ENCODE results near the gene SORCS2.

Gene SORCS2

DNA sequence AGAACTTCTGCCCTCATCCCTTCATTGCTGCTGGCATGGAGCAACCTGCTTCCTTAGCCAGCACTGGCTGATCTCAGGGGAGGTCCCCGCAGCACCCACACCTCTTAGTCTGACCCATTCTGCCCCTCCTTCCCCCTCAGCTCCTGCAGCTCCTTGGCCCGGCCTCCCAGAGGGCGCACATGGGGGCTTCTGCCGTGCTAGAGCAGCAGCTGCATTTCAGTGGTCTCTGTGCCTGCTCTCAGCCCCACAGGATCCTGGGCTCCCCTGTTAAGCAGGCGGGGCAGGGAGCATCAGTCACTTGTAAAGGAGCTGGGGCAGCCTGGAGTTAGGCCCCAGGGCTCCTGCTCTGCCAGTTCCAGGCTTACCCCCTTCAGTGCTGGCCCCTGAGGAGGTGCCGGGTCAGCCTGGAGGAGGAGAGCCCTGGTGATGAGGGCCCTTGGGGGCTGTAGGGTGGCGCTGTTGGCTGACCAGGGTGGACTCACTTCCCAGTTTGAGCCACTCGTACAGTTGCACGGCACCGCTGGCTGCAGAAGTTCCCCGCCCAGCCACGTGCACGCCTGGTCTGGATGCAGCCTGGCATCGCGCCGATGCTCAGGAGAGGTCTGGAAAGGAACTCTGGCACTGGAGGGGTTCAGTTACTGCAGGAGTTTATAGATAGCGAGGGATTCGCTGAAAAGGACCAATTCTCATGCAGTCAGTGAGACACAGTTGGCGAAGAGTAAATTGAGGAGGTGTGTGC, 327.5 kb downstream of the SORCS2 start:
- no peak for FAIRE-seq

DNA sequence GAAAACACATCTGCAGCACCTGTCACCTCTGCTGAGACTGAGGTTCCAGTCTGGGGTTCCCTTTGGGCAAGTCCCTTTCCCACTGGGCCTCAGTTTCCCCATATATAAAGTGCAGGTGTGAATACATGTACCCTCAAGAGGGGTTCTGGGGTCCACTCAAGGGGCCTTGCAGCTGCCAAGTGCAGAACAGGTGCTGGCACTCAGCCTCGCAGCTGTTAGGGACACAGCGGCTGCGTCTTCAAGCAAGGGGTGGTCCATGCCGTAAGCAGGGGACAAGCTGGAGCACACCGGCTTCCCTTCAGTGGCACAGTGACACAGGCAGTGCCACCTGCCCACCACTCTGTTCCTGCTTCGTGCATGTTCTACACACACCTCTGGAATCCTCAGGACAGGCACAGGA, 329.3 kb downstream of the SORCS2 start:
- FAIRE-seq, result no peak

- no peak for FAIRE-seq
These were observed 330.3 kb downstream of the SORCS2 start for GRCh38 chr4:7522452-7523220.

DNA sequence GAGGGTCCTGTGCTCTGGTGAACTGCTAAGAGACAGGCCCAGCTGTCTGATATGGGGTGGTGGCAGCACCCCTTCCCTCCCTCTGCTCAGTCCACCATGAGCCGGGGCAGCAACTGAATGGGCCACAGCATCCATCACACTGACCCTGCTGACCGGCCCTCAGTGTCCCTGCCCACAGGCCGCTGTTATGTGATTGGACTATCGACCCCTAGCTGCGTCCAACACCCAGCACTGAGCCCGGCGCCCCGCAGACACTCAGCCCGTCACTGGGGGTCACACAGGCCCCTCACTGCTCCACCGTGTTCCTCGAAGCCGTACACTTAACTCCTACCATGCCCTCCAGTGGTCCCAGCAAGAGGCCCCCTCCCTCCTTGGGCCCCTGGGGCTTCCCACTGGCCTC, 331.2 kb downstream of the SORCS2 start:
- FAIRE-seq, result no peak

DNA sequence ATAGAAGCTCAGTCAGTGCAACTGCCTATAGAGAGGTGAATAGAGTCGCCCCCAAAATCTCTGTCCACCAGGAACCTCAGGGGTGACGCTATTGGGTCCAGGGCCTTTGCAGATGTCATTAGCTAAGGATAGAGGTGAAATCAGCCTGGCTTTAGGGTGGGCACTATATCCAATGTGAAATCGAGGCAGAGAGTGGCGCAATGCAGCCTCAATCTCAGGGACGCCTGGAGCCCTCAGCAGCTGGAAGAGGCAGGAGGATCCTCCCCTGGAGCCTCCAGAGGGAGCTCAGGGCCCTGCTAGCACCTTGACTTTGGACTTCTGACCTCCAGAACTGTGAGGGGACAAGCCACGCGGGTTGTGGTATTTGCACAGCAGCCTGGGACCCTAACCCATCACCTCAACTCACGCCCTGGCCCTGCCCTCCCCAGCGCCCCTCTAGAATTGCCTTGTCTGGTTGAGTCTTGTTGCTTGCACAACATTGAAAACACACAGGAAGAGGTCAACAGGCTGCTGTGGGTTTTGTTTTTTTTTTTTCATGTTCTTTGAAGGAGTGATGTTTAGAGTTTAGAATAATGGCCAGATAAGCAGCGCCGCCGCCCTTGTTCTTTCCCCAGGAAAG, 331.8 kb downstream of the SORCS2 start:
- no peak for FAIRE-seq

- no peak for FAIRE-seq
These were observed 332.5 kb downstream of the SORCS2 start for GRCh38 chr4:7524843-7525242.

DNA sequence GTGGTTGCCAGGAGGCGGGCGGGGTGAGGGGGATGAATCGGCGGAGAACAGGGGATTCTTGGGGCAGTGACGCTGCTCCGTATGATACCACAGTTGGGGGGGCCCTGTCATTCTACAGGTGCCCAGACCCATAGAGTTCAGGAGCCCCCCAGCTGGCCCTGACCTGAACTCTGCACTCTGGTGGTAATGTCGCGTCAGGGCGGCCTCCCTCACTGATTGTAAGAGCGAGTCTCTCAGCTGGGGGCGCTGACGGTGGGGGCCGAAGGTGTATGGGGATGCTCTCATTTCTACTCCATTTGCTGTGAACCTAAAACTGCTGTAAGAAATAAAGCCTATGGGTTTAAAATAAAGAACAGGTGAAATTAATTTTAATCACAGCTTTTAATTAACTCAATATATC, 334.2 kb downstream of the SORCS2 start:
- no peak for FAIRE-seq

- FAIRE-seq, result no peak
These were observed 334.7 kb downstream of the SORCS2 start for GRCh38 chr4:7526929-7527535.

DNA sequence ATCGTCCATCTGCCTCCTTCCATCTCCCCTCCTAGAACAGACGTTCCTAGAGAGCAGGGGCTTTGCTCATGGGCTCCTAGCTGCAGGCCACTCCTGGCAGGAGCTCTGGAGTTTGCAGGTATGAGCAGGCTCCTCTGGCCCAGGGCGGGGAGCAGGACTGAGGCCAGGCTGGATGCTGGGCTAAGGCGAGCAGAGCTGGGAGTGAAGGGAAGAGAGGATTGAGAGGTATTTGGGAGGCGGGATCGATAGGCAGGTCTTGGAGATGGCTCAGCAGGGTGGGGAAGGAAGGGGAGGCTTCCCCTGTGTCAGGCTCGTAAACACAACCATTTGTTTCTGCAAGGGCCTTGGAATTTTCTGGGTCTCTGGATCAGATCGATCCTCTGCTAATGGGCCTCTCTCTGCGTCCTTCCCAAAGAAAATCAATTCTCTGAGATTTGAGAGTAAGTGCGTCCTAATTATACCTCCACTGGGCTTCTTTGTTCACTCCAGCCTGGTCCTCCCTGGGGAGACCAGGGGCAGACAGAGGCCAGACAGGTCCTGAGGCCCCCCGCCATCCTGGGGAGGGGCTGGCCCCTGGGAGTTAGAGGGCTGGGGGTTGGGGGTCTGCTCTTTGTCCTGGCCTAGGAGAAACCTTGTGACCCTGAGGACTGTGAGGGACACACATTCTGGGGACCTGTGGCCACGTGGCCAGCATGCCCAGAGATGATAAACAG, 337.2 kb downstream of the SORCS2 start:
- FAIRE-seq, result no peak

DNA sequence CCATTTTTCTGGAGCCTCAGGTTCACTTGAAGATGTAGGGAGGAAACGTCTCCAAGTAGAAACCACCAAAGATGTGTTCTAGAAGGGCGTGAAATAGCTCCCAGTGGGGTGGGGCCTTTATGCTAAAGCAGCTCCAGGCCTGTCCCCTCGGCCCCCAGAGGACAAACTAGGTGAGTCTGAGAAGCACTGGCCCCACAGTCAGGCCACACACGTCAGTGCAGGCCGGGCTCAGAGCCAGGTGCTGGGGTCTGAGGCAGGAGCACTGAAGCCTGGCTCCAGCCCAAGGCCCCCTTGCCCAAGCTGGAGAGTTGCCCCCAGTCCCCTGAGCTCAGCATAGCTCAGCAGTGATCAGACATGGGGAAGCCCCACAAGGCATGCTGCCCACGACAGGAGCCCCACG, 337.7 kb downstream of the SORCS2 start:
- FAIRE-seq, result no peak

DNA sequence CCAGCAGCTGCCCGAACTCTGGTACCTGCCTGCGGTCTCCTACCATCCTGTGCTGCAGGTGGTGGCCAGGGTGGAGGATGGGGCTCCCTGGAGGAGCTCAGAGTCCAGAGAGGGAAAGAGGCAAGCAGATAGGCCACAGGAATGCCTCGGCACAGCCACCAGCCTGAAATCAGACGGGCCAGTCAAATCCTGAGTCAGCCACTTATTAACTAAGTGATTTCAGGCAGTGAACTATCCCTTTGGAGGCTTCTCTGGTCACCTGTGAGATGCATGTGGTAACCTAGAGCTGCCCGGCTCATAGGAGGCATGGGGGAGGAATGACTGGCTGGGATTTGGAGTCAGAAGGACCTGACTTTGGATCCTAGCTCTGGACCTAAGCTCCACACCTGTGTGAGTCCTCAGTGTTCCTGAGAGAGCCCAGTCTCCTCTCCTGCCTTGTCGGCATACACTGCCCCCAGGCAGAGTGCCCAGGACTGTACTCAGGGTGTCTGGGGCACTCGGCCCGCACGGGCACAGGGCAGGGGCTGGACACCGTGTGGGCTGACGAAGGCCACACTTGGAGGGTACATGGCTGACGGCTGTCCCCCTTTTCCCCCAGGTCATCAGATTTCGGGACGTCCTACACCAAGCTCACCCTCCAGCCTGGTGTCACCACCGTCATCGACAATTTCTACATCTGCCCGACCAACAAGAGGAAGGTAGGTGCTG, 338.7 kb downstream of the SORCS2 start:
- no peak for FAIRE-seq

DNA sequence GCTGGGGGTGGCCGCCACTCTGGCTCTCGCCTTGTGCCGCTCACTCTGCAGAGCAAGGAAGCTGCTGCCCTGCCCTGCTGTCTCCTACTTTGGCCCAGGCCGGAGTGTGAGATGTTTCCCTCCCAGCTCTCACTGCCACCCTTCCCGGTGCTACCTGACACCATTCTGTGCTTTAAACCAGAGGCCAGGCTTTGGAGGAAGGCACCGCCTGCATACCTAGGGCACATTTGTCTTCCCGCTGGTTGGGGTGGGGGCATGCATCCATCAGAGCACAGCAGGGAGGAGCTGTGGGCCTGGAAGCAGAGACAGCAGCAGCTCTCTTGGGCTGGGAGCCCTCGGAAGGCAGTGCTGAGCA, 339.3 kb downstream of the SORCS2 start:
- FAIRE-seq, result no peak

DNA sequence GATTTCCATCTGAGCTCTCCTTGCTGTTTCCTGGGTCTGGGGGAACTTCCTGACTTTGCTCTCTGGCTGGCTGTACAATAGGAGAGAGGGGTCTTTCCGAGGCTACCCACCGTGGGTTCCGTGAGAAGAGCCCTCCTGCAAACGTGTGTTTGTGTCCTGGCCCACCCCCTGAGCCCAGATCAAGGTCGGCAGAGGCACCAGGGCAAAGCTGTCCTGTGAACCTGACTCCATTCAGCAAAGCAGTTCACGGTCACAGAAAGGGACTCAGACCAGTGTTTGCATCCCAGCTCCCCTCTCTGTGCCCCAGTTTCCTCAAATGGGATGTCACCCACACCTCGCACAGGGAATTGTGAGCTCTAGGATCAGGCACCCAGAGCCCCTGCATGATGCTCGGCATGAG, 339.7 kb downstream of the SORCS2 start:
- FAIRE-seq, result no peak

GRCh38 chr4:7533267-7533666, 340.9 kb downstream of the SORCS2 start:
- FAIRE-seq, result no peak

DNA sequence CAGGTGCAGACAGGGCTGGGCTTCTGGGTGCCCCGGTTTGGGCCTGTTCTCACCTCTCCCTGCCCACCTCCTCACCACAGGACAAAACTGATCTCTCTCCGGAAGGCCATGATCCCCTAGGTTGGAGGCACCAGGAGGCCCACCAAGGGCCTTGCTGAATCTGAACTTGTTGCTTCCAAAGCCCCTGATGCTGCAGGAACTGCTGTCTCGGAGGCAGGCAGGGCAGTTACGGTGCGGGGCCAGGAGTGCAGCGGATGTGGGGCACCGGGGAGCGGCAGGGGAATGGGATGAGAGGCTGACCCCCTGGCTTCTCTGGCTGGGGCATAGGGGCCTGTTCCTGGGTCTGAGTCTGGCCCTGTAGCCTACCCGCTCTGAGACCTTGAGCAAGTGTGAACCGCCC, 342.8 kb downstream of the SORCS2 start:
- no peak for FAIRE-seq

DNA sequence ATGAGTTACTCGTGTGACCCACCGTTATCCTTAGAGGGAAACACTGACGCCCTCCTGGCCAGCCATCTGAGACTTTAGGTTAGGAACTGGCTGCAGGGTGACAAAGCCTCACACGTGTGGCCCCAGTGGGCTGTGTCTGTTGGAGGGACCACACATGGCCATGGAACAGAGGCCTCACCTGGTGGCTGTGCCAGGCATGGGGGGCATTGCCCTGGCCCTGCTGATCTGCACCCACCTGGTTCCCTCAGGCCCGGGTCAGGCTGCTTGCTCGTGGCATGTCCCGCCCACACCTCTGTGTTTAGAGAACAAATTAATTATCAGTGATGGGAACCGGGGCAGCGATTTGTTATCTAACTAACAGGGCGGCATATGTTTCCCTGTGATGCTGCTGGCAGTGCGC, 343.3 kb downstream of the SORCS2 start:
- FAIRE-seq, result no peak

DNA sequence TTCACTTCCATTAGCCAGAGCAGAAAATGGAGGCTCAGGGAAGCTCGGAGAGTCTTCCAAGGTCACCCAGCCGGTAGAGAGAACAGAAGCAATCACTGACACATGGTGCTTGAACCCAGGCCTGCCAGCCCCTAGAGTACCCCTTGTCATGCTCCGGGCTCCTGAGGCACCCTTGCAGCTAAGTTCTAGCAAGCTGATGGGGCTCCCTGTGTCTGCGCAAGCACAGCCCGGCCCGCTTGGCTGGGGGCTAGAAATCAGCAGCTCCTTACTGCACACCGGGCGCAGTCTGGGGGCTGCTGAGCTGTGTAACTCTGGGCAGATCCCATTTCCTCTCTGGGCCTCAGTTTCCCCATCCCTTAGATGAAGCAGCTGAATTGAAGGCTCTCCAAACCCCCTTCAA, 344.5 kb downstream of the SORCS2 start:
- no peak for FAIRE-seq

DNA sequence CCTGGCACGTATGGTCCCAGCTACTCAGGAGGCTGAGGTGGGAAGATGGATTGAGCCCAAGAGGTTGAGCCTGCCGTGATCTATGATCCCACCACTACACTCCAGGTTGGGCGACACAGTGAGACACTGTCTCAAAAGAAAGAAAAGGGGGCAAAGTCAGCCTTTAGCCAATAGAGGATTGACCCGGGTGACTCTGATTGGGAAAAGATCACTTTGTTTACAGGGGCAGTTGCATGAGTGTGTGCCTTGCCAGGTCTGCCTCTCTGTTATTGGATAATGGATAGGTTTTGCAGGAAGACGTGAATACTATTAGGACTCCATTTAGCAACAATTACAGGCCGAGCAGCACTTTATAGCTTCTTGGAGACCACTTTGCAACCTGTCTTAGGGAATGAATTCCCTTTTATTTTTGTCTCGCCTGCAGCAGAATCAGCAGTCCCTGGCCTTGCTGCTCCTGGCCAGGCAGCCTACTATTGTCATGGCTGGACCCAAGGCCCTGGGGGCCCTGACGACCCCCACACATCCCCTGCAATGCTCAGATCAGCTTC, 345.6 kb downstream of the SORCS2 start:
- no peak for FAIRE-seq

DNA sequence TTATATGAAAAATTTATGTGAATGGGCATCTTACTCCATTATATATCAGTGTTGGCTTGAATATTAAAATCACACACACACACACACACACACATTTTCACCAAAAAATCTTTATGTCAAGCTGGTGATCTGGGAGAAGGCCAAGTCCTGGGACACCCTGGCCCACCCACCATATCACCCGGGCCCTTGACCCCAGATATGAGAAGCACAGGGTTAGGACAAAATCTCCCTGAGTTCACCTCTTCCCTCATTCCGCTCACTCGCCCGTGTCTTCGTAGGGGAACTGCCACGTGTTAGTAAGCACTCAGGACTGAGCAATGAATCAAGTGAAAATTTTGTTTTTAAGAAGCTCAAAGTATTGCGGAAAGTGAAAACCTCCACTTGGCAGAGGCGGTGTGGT, 346.2 kb downstream of the SORCS2 start:
- no peak for FAIRE-seq

DNA sequence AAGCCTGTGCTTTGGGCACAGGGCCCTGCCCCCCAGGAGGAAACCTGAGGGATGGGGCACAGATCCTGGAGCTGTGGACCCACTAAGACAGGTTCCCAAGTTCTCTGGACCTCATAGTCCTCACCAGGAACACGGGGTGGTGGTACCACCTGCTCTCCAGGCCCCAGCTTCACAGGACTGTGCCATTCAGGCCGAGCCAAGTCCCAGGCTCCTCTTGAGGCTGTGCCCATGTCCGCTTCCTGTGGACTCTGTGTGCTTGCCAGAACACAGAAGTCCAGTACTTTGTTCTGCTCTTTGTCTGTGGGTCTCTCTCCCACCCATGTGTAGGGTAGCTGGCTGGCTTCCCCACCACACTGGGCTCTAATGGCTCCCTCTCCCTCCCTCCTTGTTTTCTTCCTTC, 346.8 kb downstream of the SORCS2 start:
- no peak for FAIRE-seq

DNA sequence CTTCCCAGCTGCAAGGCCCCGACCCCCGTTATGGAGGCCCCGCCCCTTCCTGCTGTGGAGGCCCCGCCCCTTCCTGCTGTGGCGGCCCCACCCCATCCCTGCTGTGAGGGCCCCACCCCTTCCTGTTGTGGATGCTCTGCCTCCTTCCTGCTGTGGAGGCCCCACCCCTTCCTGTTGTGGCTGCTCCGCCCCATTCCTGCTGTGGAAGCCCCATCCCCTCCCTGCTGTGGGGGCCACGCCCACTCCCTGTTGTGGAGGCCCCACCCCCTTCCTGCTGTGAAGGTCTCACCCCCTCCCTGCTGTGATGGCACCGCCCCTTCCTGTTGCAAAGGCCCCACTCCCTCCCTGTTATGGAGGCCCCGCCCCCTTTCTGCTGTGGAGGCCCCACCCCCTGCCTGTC, 347.3 kb downstream of the SORCS2 start:
- no peak for FAIRE-seq

- no peak for FAIRE-seq
These were observed 347.9 kb downstream of the SORCS2 start for GRCh38 chr4:7540206-7540605.

All from islet of Langerhans (tissue), 1 donor.